ENCODE measurements around the gene TTLL5.

DNA sequence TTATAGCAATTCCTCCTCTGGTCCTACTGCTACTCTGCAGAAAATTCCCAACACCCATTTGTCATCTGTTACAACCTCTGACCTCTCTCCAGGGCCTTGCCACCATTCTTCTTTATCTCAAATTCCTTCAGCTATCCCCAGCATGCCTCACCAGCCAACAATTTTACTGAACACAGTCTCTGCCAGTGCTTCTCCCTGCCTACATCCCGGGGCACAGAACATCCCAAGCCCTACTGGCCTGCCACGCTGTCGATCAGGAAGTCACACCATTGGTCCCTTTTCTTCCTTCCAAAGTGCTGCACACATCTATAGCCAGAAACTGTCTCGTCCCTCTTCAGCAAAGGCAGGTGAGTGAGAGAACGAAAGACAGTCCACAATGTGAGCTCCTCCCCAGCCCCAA lies 122.1 kb downstream of the TTLL5 start:
- TF ChIP-seq, protein P1, sequence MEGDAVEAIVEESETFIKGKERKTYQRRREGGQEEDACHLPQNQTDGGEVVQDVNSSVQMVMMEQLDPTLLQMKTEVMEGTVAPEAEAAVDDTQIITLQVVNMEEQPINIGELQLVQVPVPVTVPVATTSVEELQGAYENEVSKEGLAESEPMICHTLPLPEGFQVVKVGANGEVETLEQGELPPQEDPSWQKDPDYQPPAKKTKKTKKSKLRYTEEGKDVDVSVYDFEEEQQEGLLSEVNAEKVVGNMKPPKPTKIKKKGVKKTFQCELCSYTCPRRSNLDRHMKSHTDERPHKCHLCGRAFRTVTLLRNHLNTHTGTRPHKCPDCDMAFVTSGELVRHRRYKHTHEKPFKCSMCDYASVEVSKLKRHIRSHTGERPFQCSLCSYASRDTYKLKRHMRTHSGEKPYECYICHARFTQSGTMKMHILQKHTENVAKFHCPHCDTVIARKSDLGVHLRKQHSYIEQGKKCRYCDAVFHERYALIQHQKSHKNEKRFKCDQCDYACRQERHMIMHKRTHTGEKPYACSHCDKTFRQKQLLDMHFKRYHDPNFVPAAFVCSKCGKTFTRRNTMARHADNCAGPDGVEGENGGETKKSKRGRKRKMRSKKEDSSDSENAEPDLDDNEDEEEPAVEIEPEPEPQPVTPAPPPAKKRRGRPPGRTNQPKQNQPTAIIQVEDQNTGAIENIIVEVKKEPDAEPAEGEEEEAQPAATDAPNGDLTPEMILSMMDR (IDR thresholded peaks at IDR 0.05): no peak
- no peak for TF ChIP-seq EP300 (IDR thresholded peaks at IDR 0.05)
- no peak for TF ChIP-seq POLR2AphosphoS5 (IDR thresholded peaks at IDR 0.05)
- no peak for TF ChIP-seq POLR2A (IDR thresholded peaks at IDR 0.05)
